HG03439 (cell line): ENCODE measurements around the gene CABCOCO1.
"Not testable (repeated sequence)": the region's sequence is repeated elsewhere in the genome, so short reads cannot be mapped to it uniquely, and the experiment has no call there.

Source experiments
- ATAC-seq: cut with Tn5 transposase; IDR thresholded peaks from one replicate; pipeline ENCODE4 v1.9.1; 2021; ENCODE audit warnings: mild to moderate bottlenecking, moderate library complexity; ENCODE audit not compliant: unreplicated experiment

The CABCOCO1 gene

DNA sequence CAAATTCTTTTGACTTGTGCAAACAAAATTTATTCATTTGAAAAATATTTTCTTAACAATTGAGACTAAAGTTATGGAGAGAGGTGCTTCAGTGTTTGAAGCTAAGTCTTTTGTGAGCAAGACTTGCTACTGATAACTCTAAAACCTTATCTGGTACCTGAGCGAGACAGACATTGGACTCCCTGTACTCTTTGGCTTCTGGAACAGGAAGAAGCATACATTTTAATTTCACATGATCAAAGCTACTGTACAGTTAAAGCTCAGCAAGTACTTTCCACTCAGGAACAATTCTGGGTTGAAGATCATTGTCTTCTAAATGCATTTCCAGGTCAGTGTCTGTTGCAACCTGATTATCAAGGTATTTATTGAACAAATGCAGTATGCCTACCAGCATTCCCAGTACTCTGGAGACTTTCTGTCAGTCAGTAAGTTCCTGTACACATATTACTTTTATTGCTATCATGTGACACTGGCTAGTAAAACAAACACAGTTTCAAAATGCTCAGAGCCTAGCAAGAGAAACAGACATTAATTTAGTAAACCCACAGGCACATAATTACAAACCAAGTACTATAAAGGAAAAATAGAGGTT, 42.4 kb downstream of the CABCOCO1 start:
- no peak for ATAC-seq

DNA sequence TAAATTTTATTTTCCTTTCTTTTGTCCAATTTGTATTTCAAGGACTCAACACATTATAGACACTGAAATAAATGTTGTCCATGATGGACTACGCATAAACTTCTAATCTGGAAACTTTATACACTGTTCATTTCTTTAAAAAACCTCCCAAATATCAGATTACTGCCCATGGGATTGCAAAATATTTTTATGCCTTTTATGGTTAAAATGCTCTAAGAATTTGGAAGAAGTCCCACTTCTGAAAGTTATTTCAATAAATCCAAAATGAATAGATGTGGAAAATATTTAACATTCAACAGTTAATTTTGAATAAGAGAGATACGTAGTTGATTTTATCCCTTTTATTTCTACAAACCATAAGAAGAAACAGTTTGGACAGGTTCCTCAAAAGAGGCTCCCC, 46.1 kb downstream of the CABCOCO1 start:
- no peak for ATAC-seq

DNA sequence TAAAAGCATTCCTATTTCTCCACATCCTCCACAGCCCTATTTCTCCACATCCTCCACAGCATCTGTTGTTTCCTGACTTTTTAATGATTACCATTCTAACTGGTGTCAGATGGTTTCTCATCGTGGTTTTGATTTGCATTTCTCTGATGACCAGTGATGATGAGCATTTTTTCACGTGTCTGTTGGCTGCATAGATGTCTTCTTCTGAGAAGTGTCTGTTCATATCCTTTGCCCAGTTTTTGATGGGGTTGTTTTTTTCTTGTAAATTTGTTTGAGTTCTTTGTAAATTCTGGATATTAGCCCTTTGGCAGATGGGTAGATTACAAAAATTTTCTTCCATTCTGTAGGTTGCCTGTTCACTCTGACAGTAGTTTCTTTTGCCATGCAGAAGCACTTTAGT, 49.4 kb downstream of the CABCOCO1 start:
- ATAC-seq = not testable (repeated sequence)

DNA sequence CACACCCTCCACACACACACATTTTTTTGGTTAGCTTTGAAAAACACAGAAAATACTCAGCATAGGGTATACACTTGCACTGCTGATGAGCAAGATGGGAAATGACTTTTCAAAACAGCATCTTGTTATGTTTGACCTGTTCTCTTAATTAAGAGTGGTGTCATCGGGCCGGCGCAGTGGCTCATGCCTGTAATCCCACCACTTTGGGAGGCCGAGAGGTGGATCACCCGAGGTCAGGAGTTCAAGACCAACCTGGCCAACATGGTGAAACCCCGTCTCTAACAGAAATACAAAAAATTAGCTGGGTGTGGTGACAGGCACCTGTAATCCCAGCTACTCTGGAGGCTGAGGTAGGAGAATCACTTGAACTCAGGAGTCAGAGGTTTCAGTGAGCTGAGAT, 56.7 kb downstream of the CABCOCO1 start:
- ATAC-seq = not testable (repeated sequence)

DNA sequence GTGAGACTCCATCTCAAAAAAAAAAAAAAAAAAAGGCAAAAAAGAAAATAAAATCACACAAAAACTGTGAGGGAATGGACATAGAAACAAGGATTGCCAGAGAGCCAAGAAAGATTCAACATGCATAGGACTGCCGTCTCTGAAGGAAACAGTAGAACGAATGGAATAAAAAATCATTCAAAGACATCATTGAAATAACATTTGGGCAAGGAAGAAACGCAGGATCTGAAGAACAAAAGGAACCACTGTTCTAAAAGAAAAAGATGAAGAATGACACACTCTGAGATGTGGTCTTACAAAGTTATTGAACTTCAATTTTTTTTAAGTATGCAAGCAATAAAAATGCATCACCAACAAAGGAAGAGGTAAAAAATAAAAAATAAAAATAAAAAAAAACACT, 57.2 kb downstream of the CABCOCO1 start:
- ATAC-seq = no peak

DNA sequence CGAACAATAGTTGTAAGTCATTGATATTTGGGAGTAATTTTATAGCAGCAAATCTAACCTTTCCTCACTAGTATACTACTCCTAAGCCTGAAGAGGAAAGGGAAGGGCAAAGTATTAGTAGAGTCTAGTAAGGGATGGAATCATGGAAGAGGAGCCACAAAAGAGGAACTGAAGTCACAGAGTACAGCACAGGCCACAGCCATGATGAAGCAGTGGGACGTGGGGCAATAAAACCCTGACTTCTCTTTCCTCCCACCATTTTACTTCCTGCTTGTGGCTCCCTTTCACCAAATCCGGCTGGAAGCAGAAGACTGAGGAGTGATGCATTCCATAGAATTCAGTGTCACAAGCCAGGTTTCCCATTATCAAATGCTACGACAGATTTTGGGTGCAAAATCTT, 58.7 kb downstream of the CABCOCO1 start:
- no peak for ATAC-seq

DNA sequence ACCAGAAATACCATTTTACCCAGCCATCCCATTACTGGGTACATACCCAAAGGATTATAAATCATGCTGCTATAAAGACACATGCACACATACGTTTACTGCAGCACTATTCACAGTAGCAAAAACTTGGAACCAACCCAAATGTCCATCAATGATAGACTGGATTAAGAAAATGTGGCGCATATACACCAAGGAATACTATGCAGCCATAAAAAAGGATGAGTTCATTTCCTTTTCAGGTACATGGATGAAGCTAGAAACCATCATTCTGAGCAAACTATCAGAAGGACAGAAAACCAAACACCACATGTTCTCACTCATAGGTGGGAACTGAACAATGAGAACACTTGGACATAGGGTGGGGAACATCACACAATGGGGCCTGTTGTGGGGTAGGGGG, 62.5 kb downstream of the CABCOCO1 start:
- ATAC-seq = not testable (repeated sequence)

DNA sequence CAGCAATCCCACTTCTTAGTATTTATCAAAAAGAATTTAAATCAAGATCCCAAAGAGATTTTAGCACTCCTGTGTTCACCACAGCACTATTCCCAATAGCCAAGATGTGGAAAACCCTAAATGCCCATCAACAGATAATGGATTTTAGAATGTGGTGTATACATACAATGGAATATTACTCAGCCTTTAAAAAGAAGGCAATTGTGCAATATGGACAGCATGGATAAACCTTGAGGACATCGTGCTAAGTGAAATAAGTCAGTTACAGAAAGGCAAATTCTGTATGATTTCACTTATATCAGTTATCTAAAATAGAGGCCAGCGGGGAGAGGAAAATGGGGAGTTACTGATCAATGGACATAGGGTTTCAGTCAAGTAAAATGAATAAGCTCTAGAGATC, 66.9 kb downstream of the CABCOCO1 start:
- ATAC-seq = no peak

DNA sequence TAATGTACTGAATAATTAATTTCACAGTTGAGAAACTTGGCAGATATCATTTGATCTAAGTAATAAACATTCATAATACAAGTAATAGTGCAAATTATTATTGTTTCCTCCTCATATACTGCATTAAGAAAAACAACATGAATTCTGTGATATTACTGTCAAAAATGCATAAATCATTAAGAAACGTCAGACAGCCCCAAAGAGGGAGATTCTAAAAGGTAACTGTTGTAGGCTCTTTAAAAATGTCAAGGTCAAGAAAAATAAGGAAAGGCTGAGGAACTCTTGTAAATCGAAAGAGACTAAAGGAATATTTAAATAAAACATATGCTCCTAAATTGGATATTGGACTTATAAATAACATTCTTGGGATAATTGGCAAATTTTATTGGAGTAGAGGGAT, 67.9 kb downstream of the CABCOCO1 start:
- ATAC-seq = no peak

DNA sequence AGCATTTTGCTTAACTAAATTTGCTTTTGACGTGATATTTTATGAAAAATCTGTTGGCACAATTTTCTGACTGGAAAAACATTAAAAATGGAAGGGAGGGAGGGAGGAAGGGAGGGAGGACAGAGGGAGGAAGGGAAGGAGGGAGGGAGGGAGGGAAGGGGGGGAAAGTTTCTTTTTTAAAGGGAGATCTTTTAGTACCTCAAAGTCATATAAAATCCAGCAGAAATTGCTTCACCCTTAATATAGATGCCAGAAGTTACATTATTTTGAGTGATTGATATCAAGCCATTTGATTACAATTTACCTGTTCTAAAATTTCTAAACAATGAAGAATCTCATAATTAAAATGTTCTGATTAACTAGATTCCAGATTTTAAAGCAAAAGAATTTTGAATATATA, 68.9 kb downstream of the CABCOCO1 start:
- ATAC-seq = no peak

DNA sequence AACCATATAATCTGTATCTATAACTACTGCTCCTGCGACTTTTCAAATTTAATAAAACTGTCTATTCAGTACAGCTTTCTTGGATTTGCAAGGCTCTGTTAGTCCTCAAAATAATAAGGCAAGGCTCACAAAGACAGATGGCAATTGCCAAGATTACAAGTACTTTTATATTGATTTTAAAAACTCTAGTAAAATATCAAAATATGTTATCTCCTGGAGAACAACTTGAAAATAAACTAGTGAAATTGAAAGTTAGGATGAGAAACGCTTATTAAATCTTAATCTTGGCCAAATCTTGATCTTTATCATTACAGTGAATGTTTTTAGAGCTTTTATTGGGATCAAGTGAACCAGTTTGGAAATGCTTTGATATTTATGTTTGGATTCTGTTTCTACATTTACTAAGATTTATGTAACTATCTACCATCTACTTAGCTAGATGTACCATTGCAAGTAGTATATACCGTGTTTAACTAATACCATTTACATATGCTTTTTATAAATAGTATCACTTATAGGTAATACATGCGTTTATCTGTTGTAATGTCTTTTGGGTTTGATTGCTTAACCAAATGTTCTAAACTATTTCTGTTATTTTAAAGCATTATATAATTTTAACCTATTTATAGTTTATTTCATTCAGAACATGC, 70.0 kb downstream of the CABCOCO1 start:
- no peak for ATAC-seq

DNA sequence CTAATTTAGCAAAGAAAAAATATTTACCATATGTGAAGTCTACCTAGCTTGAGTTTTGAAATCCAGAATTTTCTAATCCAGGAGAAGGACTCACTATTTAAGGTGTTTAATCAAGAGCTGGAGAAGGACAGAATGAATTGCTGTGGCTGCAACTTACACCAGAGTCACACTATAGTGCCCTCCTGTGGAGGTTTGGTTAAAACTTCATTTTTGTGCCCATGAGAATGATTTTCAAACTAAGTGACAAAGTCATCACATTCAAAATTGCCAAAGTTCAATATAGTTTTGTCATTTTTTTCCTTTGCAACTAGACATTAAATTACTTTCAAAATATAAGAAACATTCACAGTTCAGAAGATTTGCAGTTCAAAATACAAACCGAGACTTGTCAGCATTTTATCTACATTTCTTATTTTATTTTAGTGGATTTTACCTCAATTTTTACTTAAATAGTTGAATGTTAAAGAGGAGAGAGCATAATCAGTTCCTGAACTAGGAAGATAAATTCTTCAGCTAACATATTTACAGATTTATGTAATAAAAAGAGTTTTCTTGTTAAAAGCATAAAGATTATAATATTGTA, 70.7 kb downstream of the CABCOCO1 start:
- ATAC-seq = no peak

DNA sequence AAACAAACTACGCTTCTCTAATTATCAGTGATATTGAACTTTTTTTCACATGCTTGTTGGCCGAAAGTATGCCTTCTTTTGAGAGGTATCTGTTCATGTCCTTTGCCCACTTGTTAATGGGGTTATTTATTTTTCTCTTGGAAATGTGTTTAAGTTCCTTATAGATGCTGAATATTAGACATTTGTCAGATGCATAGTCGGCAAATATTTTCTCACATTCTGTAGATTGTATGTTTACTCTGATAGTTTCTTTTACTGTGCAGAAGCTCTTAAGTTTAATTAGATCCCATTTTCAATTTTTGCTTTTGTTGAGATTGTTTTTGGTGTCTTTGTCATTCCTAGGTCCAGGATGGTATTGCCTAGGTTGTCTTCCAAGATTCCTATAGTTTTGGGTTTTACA, 73.2 kb downstream of the CABCOCO1 start:
- ATAC-seq = no peak

DNA sequence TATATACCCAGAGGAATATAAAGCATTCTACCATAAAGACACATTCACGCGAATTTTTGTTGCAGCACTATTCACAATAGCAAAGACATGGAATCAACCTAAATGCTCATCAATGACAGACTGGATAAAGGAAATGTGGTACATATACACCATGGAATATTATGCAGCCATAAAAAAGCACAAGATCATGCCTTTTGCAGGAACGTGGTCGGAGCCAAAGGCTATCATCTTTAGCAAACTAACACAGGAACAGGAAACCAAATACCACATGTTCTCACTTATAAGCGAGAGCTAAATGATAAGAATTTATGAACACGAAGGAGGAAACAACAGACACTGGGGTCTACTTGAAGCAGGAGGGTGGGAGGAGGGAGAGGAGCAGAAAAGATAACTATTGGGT, 74.7 kb downstream of the CABCOCO1 start:
- not testable (repeated sequence) for ATAC-seq

DNA sequence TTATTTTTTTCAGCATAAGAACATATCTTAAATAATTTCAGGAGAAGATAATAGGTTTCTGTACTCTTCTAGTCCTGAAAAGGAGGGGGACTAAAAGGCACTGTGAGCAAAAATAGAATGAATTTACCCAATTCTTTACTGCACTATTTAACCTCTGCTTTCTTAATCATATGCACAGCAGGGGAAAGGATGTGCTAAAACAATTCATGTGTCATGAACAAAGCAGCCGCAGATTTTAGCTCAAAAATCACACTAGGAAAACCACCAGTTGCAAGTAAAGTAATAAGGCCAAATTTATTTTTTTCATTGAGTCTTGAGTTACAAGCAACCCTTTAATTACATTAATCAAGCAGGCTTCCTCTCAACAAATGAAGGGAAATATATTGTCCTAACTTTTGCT, 80.1 kb downstream of the CABCOCO1 start:
- no peak for ATAC-seq

DNA sequence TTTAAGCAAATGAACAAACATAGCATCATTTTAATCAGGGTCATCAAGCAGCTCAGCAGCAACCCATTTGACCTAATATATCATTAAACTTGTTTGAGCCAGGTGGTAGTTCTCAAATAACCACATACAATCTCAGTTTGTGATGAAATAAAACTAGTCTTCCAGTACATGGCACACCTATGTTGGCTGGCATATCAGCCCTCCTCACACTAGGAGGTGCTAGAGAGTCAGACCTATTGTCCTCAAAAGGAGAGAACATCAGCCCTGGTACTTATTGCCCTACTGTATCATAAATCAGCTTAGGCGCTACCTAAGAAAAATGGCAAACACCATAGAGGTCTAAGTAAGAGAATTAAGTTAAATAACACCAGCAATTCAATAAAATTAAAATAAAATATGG, 81.7 kb downstream of the CABCOCO1 start:
- ATAC-seq = no peak

DNA sequence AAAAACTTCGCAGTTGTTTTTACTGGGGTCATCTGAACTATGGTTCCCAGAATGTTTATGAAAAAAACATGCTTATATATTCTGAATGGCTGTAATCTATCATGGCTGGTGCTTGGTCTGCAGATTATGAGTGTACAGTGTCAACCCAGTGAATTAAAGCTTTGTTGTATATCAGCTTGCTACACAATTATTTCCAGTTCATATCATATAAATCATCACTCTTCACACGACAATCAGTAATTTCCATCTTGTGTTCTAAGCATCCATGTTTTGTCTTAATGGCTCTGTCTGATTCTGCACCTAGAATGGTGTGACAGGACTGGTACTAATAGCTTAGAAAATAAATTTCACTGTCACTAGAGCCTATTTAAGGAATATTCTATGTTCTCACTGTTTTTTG, 83.6 kb downstream of the CABCOCO1 start:
- ATAC-seq = no peak

DNA sequence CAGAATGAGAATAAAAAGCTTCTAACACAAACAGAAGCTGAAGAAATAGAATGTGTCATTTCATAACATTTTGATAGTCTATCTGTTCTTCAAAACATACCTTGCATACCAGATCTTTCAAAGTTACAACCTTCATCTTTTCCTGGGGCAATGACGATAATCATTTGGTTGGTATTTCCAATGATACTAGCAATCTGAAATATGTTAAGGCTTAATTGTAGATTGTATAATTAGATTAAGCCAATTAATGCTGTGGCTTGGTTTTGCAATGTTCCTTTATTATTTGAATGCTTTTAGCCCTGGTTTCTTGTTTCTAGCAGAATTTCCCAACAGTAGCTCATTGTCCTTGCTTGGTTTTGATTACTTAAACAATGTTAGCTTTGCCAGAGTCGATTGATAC, 84.6 kb downstream of the CABCOCO1 start:
- ATAC-seq = no peak

DNA sequence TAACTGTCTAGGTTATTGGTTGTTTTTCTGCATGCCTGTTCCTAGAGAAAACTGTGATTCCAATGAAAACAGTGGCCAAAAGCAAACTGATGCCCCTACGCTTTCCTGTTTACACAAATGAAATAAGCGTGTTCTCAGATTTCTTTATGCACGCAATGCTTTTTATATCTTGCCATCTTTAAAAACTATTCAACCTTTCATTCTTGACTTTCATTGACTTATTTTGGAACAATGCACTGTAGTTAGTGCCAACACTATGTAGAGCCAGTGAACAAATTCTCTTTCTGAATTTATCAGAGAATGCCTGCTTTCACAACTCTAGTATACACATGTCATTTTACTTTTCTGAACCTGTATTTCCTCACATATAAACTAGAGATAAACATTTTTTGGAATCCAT, 86.6 kb downstream of the CABCOCO1 start:
- no peak for ATAC-seq

DNA sequence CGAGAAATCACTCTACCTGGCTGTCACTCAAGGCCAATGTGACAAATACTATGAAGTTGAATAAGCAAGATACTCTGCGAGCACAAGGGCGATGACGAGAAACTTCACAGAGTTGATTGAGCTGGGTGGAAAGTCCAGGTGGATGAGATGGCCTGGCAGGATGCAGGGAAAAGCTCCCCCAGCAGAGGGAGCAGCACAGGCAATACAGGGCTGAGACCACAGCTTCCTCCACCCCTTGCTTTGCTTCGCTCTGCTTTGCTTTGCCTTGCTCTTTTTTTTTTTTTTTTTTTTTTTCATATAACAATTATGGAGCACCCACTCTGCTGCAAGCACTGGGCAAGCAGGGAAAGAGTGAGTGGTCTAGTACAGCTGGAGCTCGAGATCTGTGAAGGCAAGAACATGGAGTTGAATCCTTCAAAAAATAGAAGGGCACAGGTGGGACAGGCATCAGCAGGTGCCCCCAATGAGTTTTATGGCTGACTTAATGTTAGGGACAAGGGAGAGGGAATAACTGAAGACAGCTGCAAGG, 88.3 kb downstream of the CABCOCO1 start:
- ATAC-seq = peak; percentile 85

DNA sequence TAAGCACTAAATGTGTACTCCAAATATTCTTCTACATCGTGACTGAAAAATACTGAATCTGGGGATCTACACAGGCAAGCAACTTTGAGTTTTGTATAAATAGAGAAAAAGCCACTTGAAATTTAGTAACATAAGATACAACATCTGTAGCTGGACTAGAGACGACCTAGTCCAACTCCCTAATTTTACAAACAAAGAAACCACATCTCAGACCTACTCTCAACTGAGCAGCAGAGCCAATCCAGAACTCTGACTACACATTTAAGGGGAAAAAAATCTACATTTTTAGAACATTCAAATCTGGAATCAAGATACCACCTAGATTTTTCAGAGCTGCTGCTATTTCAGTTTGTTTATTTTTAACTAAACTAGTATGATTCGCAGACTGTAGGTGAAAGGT, 88.9 kb downstream of the CABCOCO1 start:
- peak; percentile 22 for ATAC-seq
